ENCODE data around the gene FLT1.

GRCh38 chr13:28541966-28542365 is 47.0 kb upstream of the FLT1 start:
- TF ChIP-seq ZNF792 (tag by site-specific recombination; IDR thresholded peaks at IDR 0.05) (no peak), GLIS2 (tag by site-specific recombination; IDR thresholded peaks at IDR 0.05) (no peak)
